Aorta (tissue), 5 donors: ENCODE results near the gene ZHX3. TPM values are rescaled to one million over a fixed set of nuclear protein-coding genes. Genes with fewer than 3 reads are reported as not detected.

Source experiments
- ATAC-seq: fragments of 200-7000 bp; cut with Tn5 transposase; one replicate; pipeline ENCODE4 v1.9.1; 2022; ENCODE audit warnings: moderate library complexity; ENCODE audit not compliant: low FRiP score
- DNase-seq, 2 donors: peaks; one replicate each; pipeline ENCODE4 v3.0.0-alpha.2; 2020
- H3K27ac ChIP-seq, 2 donors: one replicate each; pipeline ENCODE4 v1.5.1; 2013; ENCODE audit warnings: low read length in 2 of 2, mild to moderate bottlenecking in 2 of 2, moderate library complexity in 2 of 2, control low read depth in 1 of 2, inconsistent platforms in 1 of 2, low read depth in 1 of 2
- H3K27me3 ChIP-seq, 2 donors: one replicate each; pipeline ENCODE4 v1.6.1; 2013; ENCODE audit warnings: control low read depth in 1 of 2, low read length in 1 of 2, mild to moderate bottlenecking in 1 of 2, moderate library complexity in 1 of 2; ENCODE audit not compliant: insufficient read depth in 2 of 2, control insufficient read depth in 1 of 2
- H3K36me3 ChIP-seq, 2 donors: one replicate each; pipeline ENCODE4 v1.6.1; 2013; ENCODE audit warnings: control low read depth in 1 of 2, low read length in 1 of 2, mild to moderate bottlenecking in 1 of 2; ENCODE audit not compliant: insufficient read depth in 2 of 2, control insufficient read depth in 1 of 2
- H3K4me1 ChIP-seq, 2 donors: one replicate each; pipeline ENCODE4 v1.6.1; 2013; ENCODE audit warnings: low read length in 2 of 2, control low read depth in 1 of 2, mild to moderate bottlenecking in 1 of 2, moderate library complexity in 1 of 2; ENCODE audit not compliant: insufficient read depth in 2 of 2, control insufficient read depth in 1 of 2
- H3K4me3 ChIP-seq, 2 donors: one replicate each; pipeline ENCODE4 v1.5.1; 2013; ENCODE audit warnings: low read length in 2 of 2, control low read depth in 1 of 2, mild to moderate bottlenecking in 1 of 2
- H3K9me3 ChIP-seq: one replicate; pipeline ENCODE4 v1.6.1; 2013; ENCODE audit warnings: mild to moderate bottlenecking, low read length; ENCODE audit not compliant: control insufficient read depth
- WGBS, 2 donors: extraction: QIAGEN DNeasy Blood & Tissue Kit; methylation state at CpG; one replicate each; pipeline ENCODE4 v1.1.7; 2013; 5-methylcytosine and 5-hydroxymethylcytosine counted together
- intact Hi-C, 2 donors: fragments of 100-400 bp; cut with DNase I; formaldehyde crosslinking; loops; one replicate each; pipeline versions ENCODE4 v1.14.2 to v1.15.0; 2022
- polyA plus RNA-seq, 2 donors: library from polyadenylated mRNA; stranded (reverse); fragments of 200-250 nt; gene quantifications; one replicate each; pipeline ENCODE4 v1.2.3, GENCODE V29; 2013
- total RNA-seq, 2 donors: library from RNA; stranded (reverse); fragmentation: NEBNext Ultra II Directional; extraction: Animal tissue kit (Norgen Biotek cat#: 25700); gene quantifications; one replicate each; pipeline ENCODE4 v1.2.1, GENCODE V29; 2021
- donor health status: healthy with polysubstance abuse.
- donor health status: Bipolar disorder and iron deficiency.
- donor health status: DM: no; HTN: no; CAD: no.
- donor health status: DM: no; HTN: no; CAD: no.
- donor health status: DM: yes; HTN: yes; CAD: no.

Gene ZHX3
- total and polyA plus RNA-seq, 4 donors = 11.0 to 98.6 (median 38.8) TPM

DNA sequence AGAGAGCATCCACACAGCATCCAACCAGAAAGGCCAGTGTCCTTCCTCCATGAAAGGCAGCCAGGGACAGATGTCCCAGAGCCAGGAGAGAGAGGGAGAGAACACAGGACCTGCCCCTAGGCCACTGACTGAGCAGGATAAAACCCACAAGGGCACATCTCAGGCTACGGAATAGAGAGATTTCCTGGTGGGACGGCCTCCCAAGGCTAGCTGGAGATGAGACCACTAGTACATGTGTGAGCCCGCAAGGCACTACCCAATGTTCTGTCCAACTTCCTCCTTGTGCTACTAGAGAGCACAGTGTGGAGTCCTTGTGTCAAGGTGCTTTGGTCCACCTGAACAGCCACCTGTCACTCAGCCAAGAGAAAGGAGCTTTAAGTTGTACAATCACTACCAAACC lies 136.0 kb downstream of the ZHX3 start:
- DNase-seq = no peak
- Histone ChIP-seq H3K4me1 (peaks cover 1 to 3% of the 10 kb centered on the region in 2 donors), H3K4me3 (no peak overlapping the region), H3K36me3 (peaks cover 0 to 6% of the 10 kb centered on the region in 2 donors), H3K9me3 (no peaks in the 10 kb centered on the region), H3K27ac (no peak overlapping the region), H3K27me3 (no peaks in the 10 kb centered on the region)
- 97 to 98% methylated on average over 3 of the region's 3 CpGs for WGBS, 2 donors
- ATAC-seq = no peak
- intact Hi-C loops = no loop called here

DNA sequence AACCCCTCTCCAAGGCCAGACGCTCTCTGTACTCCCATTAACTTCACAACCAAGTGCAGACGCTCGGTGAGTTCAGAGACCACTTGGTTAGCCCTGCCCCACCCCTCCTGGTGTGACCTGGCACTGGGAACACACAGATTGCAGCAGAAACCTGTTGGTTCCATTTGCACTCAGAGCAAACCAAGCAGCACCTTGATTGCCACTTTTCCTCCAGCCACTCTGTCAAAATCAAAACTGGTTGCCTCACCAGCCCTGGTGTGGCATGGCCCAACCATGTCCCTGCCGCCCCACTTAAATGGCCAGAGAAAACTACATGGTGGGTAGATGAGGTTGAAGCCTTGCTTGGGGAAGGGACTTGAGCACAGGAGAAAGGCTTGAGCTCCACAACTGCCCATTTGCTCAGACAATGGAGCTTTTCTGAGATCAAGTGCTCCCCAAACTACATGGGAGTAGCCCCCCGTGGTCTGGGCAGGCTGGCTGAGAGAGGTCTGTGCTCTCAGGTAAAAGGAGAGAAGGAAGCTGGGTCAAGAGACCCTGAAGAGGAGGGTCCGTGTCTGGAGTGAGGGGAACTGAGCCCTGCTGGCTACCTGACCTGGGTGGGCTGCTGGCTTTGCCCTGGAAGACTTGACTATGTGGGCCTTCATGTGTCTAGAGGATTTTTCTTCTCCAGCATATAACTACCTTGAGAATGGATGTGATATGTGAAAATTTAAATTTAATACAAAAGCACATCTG lies 136.8 kb downstream of the ZHX3 start:
- DNase-seq = peak in 1 of 2 donors; percentile 64
- Histone ChIP-seq H3K27ac (peak overlapping the region in 1 of 2 donors; percentile 20), H3K27me3 (no peaks in the 10 kb centered on the region), H3K4me3 (no peak overlapping the region), H3K9me3 (no peaks in the 10 kb centered on the region), H3K36me3 (peaks cover 0 to 6% of the 10 kb centered on the region in 2 donors), H3K4me1 (peaks cover 3% of the 10 kb centered on the region in 2 donors)
- intact Hi-C loops = no loop called here
- ATAC-seq = no peak
- 90 to 92% methylated on average over 6 of the region's 6 CpGs for WGBS, 2 donors

DNA sequence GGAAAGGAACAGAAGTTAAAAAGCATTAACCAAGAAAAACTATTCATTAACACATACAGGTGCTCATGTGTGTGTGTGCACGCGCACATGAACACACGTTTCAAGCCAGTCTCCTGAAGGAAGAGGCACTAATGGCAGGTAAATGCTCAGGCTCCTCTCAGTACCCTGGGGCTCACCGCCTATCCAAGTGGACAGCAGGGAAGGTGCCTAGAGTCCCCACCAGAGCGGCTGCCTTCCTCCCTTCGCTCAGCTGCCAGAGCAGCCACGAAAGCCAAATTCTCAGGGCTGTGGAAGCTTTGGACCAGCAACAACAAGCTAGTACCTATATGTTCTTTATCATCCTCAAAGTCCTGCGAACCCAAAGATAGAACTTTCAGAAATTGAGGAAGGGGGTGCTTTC lies 137.6 kb downstream of the ZHX3 start:
- ATAC-seq = no peak
- no peak for DNase-seq
- WGBS, 2 donors = 95 to 96% methylated on average over 8 of the region's 8 CpGs
- Histone ChIP-seq H3K27me3 (no peaks in the 10 kb centered on the region), H3K27ac (peak overlapping the region in 1 of 2 donors; percentile 4), H3K4me3 (no peak overlapping the region), H3K4me1 (peaks cover 3% of the 10 kb centered on the region in 2 donors), H3K36me3 (peaks cover 0 to 6% of the 10 kb centered on the region in 2 donors), H3K9me3 (no peaks in the 10 kb centered on the region)
- intact Hi-C loops = loop anchor here in 1 of 2 donors (5.0 to 10.0 kb wide), 3 partner anchors 67 to 235 kb away; partner anchors contain the start of gene ZHX3

DNA sequence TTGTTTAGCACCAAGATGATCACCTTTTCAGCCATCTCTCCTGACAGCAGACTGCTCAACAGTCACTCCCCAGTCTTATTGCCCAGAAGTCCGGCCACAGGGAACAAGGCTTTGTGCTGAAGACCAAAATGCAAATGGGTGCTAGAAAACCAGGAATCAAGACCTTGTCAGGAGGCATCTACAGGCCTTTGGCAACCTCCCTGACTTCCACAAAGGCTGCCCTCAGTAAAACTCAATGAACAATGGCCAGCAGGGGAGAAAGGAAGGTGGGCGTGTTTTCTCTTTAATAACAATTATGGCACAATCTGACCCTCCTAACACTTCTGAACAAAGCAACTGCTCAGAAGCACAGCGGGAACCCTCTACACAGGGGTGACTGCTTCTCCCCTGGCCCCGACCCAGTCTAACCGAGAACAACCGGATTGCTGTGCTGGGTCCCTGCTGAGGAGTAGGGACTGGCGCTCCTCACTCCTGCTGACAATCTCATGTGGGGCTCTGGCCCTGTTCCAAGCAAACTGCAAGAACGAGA lies 138.6 kb downstream of the ZHX3 start:
- Histone ChIP-seq H3K9me3 (no peaks in the 10 kb centered on the region), H3K36me3 (peaks cover 0 to 6% of the 10 kb centered on the region in 2 donors), H3K4me3 (no peak overlapping the region), H3K27me3 (no peaks in the 10 kb centered on the region), H3K27ac (peak overlapping the region; percentile 88 to 96), H3K4me1 (peaks cover 6 to 7% of the 10 kb centered on the region in 2 donors)
- no peak for DNase-seq
- intact Hi-C loops = loop anchor here in 1 of 2 donors (5.0 to 10.0 kb wide), 3 partner anchors 68 to 236 kb away; partner anchors contain the start of gene ZHX3
- ATAC-seq = no peak
- WGBS, 2 donors = 49% methylated on average over 8 of the region's 8 CpGs

DNA sequence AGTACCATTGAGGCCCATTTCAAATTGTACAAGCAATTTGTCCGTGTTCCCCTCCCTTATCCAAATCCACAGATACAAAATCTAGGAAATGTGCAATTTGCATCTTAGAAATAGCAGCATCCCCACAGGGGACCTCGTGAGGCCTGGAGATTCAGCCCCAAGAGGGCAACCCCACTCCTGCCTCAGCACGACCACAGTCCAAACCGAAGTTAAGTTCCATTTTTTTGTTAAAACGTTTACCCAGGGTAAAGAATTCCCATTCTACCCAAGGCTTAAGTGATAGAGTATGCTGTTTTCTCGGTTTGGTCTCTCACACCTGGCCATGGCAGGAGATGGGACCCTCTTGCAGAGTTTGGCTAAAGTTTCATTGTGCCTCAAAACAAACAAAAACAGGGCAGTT lies 139.0 kb downstream of the ZHX3 start:
- peaks cover 6 to 7% of the 10 kb centered on the region in 2 donors for H3K4me1 ChIP-seq

DNA sequence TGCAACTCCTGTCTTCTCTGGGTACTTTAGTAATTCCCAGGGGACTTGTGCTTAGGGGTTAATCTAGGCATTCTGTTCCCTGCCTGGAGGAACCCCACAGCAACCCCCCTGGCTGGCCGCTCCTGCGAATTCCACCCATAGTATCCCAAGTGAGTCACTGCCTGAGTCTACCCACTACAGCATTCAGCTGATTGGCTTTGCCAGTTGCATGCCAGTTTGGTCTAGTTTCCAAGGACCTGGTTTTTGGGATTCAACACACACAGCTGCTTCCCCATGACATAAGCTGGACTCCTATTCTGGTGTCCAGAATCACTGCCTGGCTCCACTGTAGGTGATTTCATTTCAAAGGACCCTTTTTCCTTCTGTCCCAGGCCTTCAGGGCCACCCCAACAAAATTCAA lies 139.9 kb downstream of the ZHX3 start:
- intact Hi-C loops = loop anchor here (2.0 to 10.0 kb wide), 4 partner anchors 55 to 237 kb away; partner anchors contain the start of gene ZHX3 (in 1 of the 2)
- Histone ChIP-seq H3K9me3 (no peaks in the 10 kb centered on the region), H3K27ac (peak overlapping the region; percentile 93 to 96), H3K4me3 (no peak overlapping the region), H3K4me1 (peaks cover 6 to 7% of the 10 kb centered on the region in 2 donors), H3K36me3 (peaks cover 0 to 5% of the 10 kb centered on the region in 2 donors), H3K27me3 (no peaks in the 10 kb centered on the region)
- 7 to 9% methylated on average over 2 of the region's 2 CpGs for WGBS, 2 donors
- DNase-seq = peak; percentile 89 to 92
- ATAC-seq = peak; percentile 62

More for the DNA sequence above, 139.0 kb downstream of the ZHX3 start:
- WGBS, 2 donors = 66% methylated on average over 6 of the region's 6 CpGs
- Histone ChIP-seq H3K9me3 (no peaks in the 10 kb centered on the region), H3K27ac (peak overlapping the region; percentile 88 to 96), H3K27me3 (no peaks in the 10 kb centered on the region), H3K4me3 (no peak overlapping the region), H3K36me3 (peaks cover 0 to 6% of the 10 kb centered on the region in 2 donors)
- ATAC-seq (no peak), DNase-seq (no peak)
- intact Hi-C loops = loop anchor here in 1 of 2 donors (5.0 to 10.0 kb wide), 3 partner anchors 69 to 236 kb away; partner anchors contain the start of gene ZHX3

DNA sequence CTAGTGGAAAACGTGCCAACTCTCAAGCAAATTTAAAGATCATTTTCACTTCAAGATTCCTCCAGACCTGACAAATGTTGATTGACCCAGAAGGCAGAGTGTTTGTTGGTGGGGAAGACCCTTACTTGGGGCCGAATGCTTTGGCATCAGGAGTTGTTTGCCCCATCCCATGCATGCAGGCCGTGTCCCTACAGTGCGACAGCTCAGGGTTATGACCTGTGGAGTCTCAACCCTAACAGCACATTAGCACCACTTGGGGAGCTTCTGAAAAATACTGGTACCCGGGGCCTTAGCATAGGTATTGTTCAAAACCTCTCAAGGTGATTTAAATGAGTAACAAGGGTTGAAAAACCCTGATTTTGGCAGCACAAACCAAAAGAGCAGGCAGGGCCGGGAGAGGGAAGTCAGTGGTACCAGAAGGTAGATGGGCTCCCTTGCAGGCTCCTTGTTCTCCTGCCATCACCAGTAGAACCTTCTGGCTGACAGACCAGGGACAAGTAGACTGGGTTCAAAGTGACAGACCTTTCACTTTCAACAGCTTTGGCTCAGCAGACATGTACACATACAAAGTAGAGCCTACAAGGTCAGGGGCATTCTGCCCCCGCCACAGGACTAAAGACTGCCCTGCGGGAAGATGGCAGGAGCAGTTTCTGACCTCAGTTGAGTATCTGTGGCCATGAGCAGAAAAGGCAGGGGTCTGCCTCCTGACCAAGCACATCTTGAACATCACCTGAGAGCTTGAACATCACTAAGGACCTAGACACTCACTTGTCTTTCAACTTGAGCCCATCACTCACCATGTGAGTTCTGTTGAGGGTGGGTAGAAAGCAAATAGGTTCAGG lies 140.6 kb downstream of the ZHX3 start:
- Histone ChIP-seq H3K27me3 (no peaks in the 10 kb centered on the region), H3K9me3 (no peaks in the 10 kb centered on the region), H3K27ac (peak overlapping the region; percentile 59 to 87), H3K4me1 (peaks cover 6 to 7% of the 10 kb centered on the region in 2 donors), H3K36me3 (no peaks in the 10 kb centered on the region), H3K4me3 (no peak overlapping the region)
- DNase-seq (no peak), ATAC-seq (no peak)
- intact Hi-C loops = loop anchor here (2.0 to 10.0 kb wide), 4 partner anchors 56 to 238 kb away; partner anchors contain the start of gene ZHX3 (in 1 of the 2)
- 79% methylated on average over 8 of the region's 8 CpGs for WGBS, 2 donors

DNA sequence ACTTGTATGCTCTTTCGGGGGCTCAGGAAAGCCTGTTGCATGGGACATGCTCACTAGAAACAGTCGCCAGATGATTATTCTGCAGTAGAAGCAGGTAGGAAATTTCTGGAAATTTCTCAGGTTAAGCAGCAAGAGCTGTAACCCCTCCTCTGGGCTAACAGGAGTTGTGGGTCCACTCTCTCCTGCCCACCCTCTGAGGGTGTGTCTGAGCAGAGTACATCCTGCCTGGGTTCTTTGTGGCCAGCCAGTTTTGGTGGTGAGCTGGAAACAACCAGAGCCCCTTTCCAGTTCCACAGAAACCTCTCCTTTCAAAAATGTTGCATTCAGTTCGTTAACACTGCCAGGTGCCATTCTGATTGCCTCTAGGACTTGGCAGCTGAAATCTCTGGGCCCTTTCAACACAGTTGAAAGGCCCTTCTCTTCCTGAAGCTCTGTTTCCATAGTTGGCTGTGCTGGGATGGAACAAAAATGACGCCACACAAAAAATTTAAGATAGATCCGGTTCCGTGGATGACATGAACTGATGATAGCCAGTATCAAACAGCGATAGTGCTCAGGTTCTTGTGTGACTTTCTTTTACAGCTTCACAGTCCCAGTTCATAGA lies 141.7 kb downstream of the ZHX3 start:
- no peak for DNase-seq
- Histone ChIP-seq H3K27me3 (no peaks in the 10 kb centered on the region), H3K9me3 (no peaks in the 10 kb centered on the region), H3K36me3 (peaks cover 0 to under 1% of the 10 kb centered on the region in 2 donors), H3K27ac (peak overlapping the region; percentile 68 to 87), H3K4me1 (peaks cover 6 to 7% of the 10 kb centered on the region in 2 donors), H3K4me3 (no peak overlapping the region)
- 47 to 52% methylated on average over 7 of the region's 7 CpGs for WGBS, 2 donors
- ATAC-seq = no peak
- intact Hi-C loops = loop anchor here (2.0 to 10.0 kb wide), 5 partner anchors 57 to 239 kb away; partner anchors contain the start of gene ZHX3 (in 1 of the 2)
